Endothelial cell (in vitro differentiated cells): ENCODE data around the gene GSC2. TPM values are rescaled to one million over a fixed set of nuclear protein-coding genes. Genes with fewer than 3 reads are reported as not detected.

ENCODE experiments used
- DNase-seq: peaks from one replicate; pipeline ENCODE4 v3.0.0; 2021; ENCODE audit warnings: low spot score
- H3K27ac Mint-ChIP-seq: one replicate; pipeline ENCODE4 v1.8.0; 2021; ENCODE audit warnings: mixed read lengths, inconsistent platforms; ENCODE audit not compliant: unreplicated experiment
- H3K27me3 Mint-ChIP-seq: one replicate; pipeline ENCODE4 v1.8.0; 2021; ENCODE audit warnings: mild to moderate bottlenecking, moderate library complexity, mixed read lengths, inconsistent platforms; ENCODE audit not compliant: unreplicated experiment
- H3K36me3 Mint-ChIP-seq: one replicate; pipeline ENCODE4 v1.8.0; 2021; ENCODE audit warnings: mild to moderate bottlenecking, low read depth, mixed read lengths, inconsistent platforms; ENCODE audit not compliant: unreplicated experiment
- H3K4me1 Mint-ChIP-seq: one replicate; pipeline ENCODE4 v1.8.0; 2021; ENCODE audit warnings: mild to moderate bottlenecking, mixed read lengths, inconsistent platforms; ENCODE audit not compliant: unreplicated experiment
- H3K4me3 Mint-ChIP-seq: one replicate; pipeline ENCODE4 v1.8.0; 2021; ENCODE audit warnings: mild to moderate bottlenecking, mixed read lengths, inconsistent platforms; ENCODE audit not compliant: unreplicated experiment
- H3K9me3 Mint-ChIP-seq: one replicate; pipeline ENCODE4 v1.8.0; 2021; ENCODE audit warnings: mixed read lengths, inconsistent platforms; ENCODE audit not compliant: unreplicated experiment
- CTCF ChIP-seq: fragments of 200-600 bp; sonication (generic); IDR thresholded peaks from one replicate; pipeline ENCODE4 v1.5.0; 2021; ENCODE audit warnings: antibody characterized with exemption; ENCODE audit not compliant: unreplicated experiment
- total RNA-seq: library from RNA; stranded (reverse); fragmentation: NEBNext Ultra II Directional; extraction: Animal tissue kit (Norgen Biotek cat#: 25700); gene quantifications from one replicate; pipeline ENCODE4 v1.2.1, GENCODE V29; 2021; ENCODE audit not compliant: unreplicated experiment

Gene GSC2
- total RNA-seq, 1 donor from 2014 or later: not detected

DNA sequence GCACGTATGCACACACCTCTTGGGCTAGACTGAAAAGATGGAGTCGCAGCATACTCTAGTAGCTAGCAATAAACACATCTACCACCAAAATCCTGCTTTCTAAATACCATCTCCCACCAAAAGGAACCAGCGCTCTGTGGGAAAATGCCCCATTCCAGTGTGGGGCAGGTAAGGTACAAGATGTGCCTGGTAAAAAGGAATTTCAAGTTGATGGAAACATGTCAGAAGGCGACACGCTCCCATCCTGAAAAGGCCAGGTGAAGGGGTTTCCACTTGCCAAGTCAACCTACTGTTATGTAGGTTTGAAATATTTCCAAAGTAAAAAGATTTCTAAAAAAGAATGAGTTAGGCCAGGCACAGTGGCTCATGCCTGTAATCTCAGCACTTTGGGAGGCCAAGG is 36.7 kb downstream of the GSC2 start:
- Mint-ChIP-seq H3K4me3 (no peak overlapping the region), H3K9me3 (no peaks in the 10 kb centered on the region), H3K27ac (no peak overlapping the region), H3K4me1 (peaks cover 15% of the 10 kb centered on the region), H3K36me3 (peaks cover 7% of the 10 kb centered on the region), H3K27me3 (peaks cover 1% of the 10 kb centered on the region)
- DNase-seq: no peak
- TF ChIP-seq CTCF: no peak

DNA sequence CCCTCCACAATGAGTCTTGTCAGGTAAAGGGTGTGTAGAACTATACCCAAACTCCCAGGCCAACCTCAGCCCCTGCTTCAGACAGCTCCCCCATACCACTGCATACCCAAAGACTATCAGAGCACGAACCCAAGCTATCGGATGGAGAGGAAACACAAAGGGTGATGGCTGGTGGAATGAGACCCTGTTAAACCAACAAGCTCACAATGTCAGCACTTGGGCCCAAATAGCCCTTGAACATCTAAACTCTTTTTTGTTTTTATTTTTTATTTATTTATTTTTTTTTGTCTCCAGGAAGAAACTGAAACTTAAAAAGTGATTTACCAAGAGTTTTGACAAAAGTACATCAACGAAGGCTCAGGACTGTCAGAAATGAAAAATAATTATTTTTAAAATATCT is 38.5 kb downstream of the GSC2 start:
- Mint-ChIP-seq H3K9me3 (no peaks in the 10 kb centered on the region), H3K4me3 (no peak overlapping the region), H3K27ac (no peak overlapping the region), H3K36me3 (peaks cover 7% of the 10 kb centered on the region), H3K4me1 (peaks cover 15% of the 10 kb centered on the region), H3K27me3 (peaks cover 1% of the 10 kb centered on the region)
- DNase-seq: no peak
- TF ChIP-seq CTCF: no peak

- Mint-ChIP-seq H3K27me3 (peaks cover 1% of the 10 kb centered on the region), H3K4me1 (peaks cover 15% of the 10 kb centered on the region), H3K4me3 (no peak overlapping the region), H3K9me3 (no peaks in the 10 kb centered on the region), H3K36me3 (peaks cover 7% of the 10 kb centered on the region), H3K27ac (no peak overlapping the region)
- no peak for TF ChIP-seq CTCF
- no peak for DNase-seq
Observed at GRCh38 chr22:19111140-19111539, 39.0 kb downstream of the GSC2 start.

- DNase-seq: no peak
- TF ChIP-seq CTCF: no peak
- peaks cover 15% of the 10 kb centered on the region for H3K4me1 Mint-ChIP-seq
- peaks cover 4% of the 10 kb centered on the region for H3K36me3 Mint-ChIP-seq
- peaks cover 1% of the 10 kb centered on the region for H3K27me3 Mint-ChIP-seq
- no peak overlapping the region for H3K4me3 Mint-ChIP-seq
- no peak overlapping the region for H3K27ac Mint-ChIP-seq
- H3K9me3 Mint-ChIP-seq: no peaks in the 10 kb centered on the region
Observed at GRCh38 chr22:19110646-19111045, 39.4 kb downstream of the GSC2 start.

- DNase-seq: no peak
- no peaks in the 10 kb centered on the region for H3K27me3 Mint-ChIP-seq
- no peak for TF ChIP-seq CTCF
- H3K4me1 Mint-ChIP-seq: peaks cover 15% of the 10 kb centered on the region
- no peak overlapping the region for H3K4me3 Mint-ChIP-seq
- no peaks in the 10 kb centered on the region for H3K36me3 Mint-ChIP-seq
- H3K9me3 Mint-ChIP-seq: no peaks in the 10 kb centered on the region
- H3K27ac Mint-ChIP-seq: no peak overlapping the region
Observed at GRCh38 chr22:19110064-19110458, 40.0 kb downstream of the GSC2 start.
